Esophagus squamous epithelium (tissue), 4 donors: ENCODE measurements around the gene BCKDHB.

ENCODE experiments used
- POLR2A ChIP-seq, 4 donors: fragments of 450-650 bp; IDR thresholded peaks; one replicate each; pipeline ENCODE4 v1.6.1; 2017; ENCODE audit warnings: antibody characterized with exemption in 4 of 4, mild to moderate bottlenecking in 4 of 4, moderate library complexity in 3 of 4
- TF ChIP-seq, protein P1 (sequence below), 6 experiments: fragments of 450-650 bp in 4 of 6; fragments of 200-600 bp in 2 of 6; sonication (generic) in 2 of 6; IDR thresholded peaks; one replicate each; pipeline ENCODE4 v1.5.1; 2016 to 2019; ENCODE audit warnings: antibody characterized with exemption in 6 of 6, mild to moderate bottlenecking in 4 of 6, moderate library complexity in 4 of 6

DNA sequence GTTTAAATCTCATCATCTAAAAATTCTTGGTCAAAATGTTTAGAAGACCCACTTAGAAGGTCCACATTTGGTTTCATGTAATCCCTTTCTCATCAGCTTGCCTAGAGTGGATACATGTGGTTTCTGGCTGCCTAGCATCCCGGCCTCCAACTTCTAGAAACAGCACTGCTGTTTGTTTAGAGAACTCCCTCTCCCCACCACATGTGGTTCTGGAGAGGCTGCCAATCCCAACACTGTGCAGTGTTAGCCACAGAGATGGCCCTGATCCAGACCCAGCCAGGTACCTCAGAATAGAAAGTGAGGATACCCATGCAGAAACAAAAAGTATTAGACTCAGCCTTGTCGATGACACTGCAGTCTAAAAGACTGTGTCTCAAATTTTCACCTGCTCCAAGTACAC, 241.8 kb downstream of the BCKDHB start:
- TF ChIP-seq, protein P1, sequence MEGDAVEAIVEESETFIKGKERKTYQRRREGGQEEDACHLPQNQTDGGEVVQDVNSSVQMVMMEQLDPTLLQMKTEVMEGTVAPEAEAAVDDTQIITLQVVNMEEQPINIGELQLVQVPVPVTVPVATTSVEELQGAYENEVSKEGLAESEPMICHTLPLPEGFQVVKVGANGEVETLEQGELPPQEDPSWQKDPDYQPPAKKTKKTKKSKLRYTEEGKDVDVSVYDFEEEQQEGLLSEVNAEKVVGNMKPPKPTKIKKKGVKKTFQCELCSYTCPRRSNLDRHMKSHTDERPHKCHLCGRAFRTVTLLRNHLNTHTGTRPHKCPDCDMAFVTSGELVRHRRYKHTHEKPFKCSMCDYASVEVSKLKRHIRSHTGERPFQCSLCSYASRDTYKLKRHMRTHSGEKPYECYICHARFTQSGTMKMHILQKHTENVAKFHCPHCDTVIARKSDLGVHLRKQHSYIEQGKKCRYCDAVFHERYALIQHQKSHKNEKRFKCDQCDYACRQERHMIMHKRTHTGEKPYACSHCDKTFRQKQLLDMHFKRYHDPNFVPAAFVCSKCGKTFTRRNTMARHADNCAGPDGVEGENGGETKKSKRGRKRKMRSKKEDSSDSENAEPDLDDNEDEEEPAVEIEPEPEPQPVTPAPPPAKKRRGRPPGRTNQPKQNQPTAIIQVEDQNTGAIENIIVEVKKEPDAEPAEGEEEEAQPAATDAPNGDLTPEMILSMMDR (IDR thresholded peaks at IDR 0.05) = no peak
- no peak for TF ChIP-seq POLR2A (IDR thresholded peaks at IDR 0.05)
